ENCODE results near the gene ANKUB1. TPM values are rescaled to one million over a fixed set of nuclear protein-coding genes. Genes with fewer than 3 reads are reported as not detected.

Gene ANKUB1
- polyA plus RNA-seq, 5 donors: 0.25 to 0.76 (median 0.40) TPM

- DNase-seq: no peak
Observed at GRCh38 chr3:149809699-149810098, 17.3 kb upstream of the ANKUB1 start.

- peak; percentile 48 to 61 for DNase-seq
Observed at GRCh38 chr3:149808209-149808829, 16.0 kb upstream of the ANKUB1 start.

GRCh38 chr3:149806171-149806778 lies 13.9 kb upstream of the ANKUB1 start:
- DNase-seq: no peak

DNA sequence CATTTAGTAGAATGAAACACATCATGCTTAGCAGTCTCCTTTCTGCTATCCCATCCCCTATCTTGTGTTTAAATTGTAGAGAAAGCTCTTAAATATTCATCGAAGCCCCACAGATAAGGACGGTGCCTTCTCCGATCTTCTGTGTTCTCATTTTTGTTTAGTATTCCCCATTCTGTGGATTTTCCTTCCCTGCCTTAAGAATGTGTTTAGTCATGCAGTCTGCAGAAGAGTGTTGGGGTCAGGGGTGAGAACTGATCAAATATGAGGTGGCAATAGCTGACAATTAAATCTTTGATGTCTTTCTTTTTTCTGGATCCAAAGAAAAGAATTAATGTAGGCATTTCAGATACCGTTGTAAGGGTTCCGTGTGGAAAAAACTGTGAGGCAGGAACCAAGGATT lies 9.3 kb upstream of the ANKUB1 start:
- DNase-seq: no peak

GRCh38 chr3:149801195-149801594 lies 8.8 kb upstream of the ANKUB1 start:
- DNase-seq: no peak

DNA sequence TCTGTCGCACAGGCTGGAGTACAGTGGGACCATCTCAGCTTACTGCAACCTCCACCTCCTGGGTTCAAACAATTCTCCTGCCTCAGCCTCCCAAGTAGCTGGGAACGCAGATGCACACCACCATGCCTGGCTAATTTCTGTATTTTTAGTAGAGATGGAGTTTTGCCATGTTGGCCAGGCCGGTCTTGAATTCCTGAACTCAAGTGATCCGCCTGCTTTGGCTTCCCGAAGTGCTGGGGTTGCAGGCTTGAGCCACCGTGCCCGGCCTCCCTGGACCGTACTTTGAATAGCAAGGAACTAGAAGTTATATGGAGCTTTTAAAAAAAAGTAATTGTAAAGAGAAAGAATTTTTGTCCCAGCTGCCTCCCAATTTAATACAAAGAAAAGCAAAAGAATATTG lies 8.3 kb upstream of the ANKUB1 start:
- DNase-seq: no peak

DNA sequence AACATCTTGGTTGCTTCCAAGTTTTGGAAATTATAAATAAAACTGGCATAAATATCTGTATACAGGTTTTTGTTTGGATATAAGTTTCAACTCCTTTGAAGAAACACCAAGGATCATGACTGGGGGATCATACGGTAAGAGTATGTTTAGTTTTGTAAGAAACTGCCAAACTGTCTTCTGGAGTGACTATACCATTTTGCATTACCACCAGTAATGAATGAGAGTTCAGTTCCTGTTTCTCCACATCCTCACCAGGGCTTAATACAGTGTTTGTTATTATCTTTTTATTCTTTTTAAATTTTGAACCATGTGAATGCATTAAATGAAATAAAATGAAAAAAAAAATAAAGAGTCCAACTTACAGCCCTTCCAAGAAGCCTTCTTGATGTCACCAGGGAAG lies 3.7 kb upstream of the ANKUB1 start:
- DNase-seq: no peak

DNA sequence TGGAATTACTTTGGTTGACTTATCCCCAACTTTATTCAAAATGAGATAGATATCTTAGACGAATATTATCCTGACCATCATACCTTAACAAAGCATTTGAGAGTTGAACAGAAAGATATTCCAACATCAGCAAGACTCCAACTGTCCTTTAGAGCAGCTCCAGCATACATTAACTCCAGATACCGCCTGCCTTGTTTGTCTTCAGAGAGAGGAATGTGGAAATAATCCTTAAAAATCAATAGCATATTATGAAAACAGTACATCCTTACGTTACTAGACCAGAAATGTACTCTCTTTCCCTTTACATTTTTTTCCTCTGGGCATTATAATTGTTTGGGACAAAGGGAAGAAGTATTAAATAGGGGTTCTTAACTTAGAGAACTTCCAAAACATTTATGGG lies 1.7 kb downstream of the ANKUB1 start:
- DNase-seq: no peak

DNA sequence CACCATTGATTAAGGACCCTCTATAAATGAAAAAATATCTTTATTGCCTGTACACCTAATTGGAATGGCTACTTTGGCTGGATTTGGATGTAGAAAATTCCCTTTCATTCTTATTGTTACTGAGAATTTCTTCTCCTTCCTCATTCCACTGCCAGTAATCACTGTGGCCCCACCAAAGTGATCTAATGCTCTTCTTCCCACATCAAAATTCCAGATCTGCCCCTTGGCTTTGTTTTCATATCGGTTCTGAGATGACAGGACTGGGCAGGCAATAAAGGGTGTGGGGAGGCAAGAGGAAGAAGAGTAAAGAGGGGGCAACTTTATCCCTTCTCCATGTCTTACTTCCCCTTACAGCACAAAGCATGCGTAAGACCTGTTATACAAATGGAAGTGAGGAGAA lies 2.1 kb downstream of the ANKUB1 start:
- DNase-seq: no peak

- no peak for DNase-seq
Observed at GRCh38 chr3:149784064-149784704, 8.2 kb downstream of the ANKUB1 start.

DNA sequence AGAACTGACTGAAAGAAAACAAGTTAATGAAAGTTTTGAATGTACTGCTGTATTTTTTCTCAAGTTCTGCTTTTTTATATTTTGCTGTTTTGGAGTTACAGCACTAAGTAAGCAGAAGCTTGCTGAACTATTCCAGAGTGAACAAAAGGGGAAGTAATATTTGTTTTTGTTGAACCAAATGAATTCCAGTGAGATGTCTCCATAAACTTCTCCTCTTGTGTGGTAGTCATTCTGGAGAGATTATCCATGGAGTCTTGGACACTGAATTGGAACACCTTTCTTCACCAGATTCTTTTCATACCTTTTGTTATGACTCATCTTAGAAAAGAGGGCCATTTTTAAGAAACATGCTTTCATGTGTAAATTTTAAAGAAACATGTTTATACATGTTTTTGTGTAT lies 8.8 kb downstream of the ANKUB1 start:
- DNase-seq: no peak

DNA sequence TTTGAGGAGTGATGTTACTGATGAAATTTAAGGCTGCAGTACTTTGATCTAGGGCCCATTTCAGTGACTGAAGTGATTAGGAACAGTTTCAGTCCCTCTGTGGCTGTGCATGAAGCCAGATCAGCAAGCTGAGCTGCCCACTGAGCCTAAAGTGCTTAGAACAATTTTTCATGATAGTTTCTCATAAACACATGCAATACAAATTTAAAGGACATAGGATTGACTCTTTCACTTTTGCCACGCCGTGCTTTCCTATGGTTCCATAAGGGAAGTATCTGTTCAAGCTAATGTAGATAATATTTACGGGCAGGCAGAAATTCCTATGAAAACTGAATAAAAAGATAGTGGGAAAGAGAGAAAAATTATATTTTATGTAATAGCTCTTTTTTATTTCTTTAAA lies 10.6 kb downstream of the ANKUB1 start:
- DNase-seq: no peak

DNA sequence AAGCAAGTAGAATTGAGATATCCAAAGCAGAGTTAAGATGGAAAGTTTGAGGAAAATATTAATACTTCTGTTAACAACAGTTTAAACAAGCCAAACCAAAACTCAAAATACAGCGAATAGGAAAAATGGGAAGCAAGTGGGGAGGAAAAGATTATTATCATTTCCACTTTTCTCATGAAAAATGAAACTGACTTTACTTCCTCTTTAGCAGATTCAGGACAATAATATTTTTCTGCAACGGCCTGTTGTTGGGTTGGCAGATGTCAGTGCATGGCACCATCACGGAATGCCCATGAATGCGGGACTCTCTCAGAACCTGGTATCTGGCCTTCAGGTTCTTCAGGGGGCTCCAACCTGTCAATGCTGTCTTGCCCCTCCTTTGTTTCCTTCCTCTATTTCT lies 11.1 kb downstream of the ANKUB1 start:
- DNase-seq: no peak

- no peak for DNase-seq
Observed at GRCh38 chr3:149777414-149778214, 14.7 kb downstream of the ANKUB1 start.

DNA sequence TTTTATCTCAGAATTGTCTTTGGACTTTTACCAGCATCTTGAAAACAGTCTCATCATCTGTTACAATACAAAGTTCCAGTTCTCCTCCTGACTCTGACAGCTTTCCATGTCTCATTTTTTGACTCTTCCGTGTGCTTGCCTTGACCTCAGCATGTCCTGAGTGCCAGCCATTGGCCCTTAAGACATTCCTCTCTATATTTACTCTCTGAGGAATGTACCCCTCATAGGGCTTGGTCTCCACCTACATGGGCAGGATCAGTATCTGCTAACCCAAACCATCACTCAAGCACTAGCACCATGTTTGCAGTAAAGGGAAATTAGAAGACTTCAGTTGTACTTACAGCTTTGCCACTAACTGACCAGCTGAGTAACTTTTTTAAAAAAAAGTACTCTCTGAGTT lies 16.2 kb downstream of the ANKUB1 start:
- DNase-seq: no peak

GRCh38 chr3:149772861-149773260 lies 19.5 kb downstream of the ANKUB1 start:
- no peak for DNase-seq

DNA sequence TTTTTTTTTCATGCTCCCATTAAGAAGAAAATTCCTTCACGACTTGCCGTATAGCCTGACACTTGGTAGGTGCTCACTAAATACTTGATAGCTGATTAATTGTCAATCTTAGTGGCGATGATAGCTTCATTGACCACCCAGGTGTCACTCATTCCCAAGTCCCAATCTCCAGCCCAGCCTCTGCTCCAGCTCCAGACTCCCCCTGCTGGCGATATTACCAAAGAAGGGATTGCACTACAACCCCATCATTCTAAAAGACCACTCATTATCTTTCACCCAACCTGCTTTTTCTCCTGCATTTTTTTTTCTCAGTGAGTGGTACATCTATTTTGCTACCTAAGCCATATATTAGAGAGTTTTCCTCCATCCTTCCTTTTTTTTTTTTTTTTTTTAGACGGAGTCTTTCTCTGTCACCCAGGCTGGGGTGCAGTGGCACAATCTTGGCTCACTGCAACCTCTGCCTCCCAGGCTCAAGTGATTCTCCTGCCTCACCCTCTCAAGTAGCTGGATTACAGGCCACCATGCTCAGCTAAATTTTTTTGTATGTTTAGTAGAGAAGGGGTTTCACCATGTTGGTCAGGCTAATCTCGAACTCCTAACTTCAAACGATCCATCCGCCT lies 20.6 kb downstream of the ANKUB1 start:
- DNase-seq: peak; percentile 13 to 24

- no peak for DNase-seq
Observed at GRCh38 chr3:149770246-149770645, 22.1 kb downstream of the ANKUB1 start.

GRCh38 chr3:149768704-149769103 lies 23.6 kb downstream of the ANKUB1 start:
- DNase-seq: no peak

GRCh38 chr3:149767720-149768119 lies 24.6 kb downstream of the ANKUB1 start:
- DNase-seq: no peak

DNA sequence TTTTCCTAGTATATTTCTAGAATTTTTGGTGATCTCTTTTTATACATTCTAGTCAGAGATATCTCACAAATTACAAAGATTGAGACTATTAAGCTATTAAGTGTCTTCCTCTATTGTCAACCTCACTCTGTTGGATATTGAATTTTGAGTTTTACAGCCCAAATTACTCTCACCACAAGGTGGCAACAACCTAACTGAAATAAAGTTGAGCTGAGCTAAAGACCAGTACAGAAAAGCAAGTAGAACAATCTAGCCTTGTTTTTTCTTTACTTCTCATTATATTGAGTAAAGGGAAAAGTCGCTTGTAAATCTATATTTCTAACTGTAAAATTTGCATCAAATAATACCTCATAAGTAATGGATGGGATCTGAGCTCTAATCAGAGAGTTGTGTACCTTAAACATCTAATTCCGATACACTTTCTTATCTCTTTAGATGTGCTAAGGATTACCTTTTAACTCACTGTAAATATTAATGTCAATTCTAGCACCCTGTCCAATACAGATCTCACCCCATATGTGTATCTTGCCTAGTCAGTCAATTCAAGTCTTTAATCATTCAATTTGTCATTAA lies 26.5 kb downstream of the ANKUB1 start:
- DNase-seq: no peak

GRCh38 chr3:149764302-149764701 lies 28.1 kb downstream of the ANKUB1 start:
- no peak for DNase-seq
